Testis (tissue), 2 donors: ENCODE results near the gene UBE2D1.

Experiments
- CTCF ChIP-seq, 3 experiments: fragments of 450-650 bp in 2 of 3; fragments of 200-600 bp in 1 of 3; sonication (generic) in 1 of 3; IDR thresholded peaks; one replicate each; pipeline ENCODE4 v1.5.1; 2016 to 2019; ENCODE audit warnings: antibody characterized with exemption in 3 of 3, mild to moderate bottlenecking in 2 of 3, moderate library complexity in 1 of 3
- POLR2A ChIP-seq: fragments of 450-650 bp; IDR thresholded peaks from one replicate; pipeline ENCODE4 v1.6.1; 2017; ENCODE audit warnings: antibody characterized with exemption, mild to moderate bottlenecking, moderate library complexity

GRCh38 chr10:58341947-58342346 is 7.1 kb downstream of the UBE2D1 start:
- TF ChIP-seq CTCF (IDR thresholded peaks at IDR 0.05) (no peak), POLR2A (no peak)
